Body of pancreas (tissue), 4 donors: ENCODE measurements around the gene MPST.

Experiments
- CTCF ChIP-seq, 7 experiments: fragments of 450-650 bp in 4 of 7; fragments of 200-600 bp in 3 of 7; sonication (generic) in 3 of 7; IDR thresholded peaks; one replicate each; pipeline ENCODE4 v1.5.1; 2016 to 2019; ENCODE audit warnings: antibody characterized with exemption in 7 of 7
- POLR2A ChIP-seq, 3 donors: fragments of 450-650 bp; IDR thresholded peaks; one replicate each; pipeline ENCODE4 v1.6.1; 2016; ENCODE audit warnings: antibody characterized with exemption in 3 of 3, mild to moderate bottlenecking in 2 of 3

GRCh38 chr22:37069319-37069718, 49.8 kb downstream of the MPST start:
- TF ChIP-seq POLR2A (IDR thresholded peaks at IDR 0.05) (no peak), CTCF (IDR thresholded peaks at IDR 0.05) (no peak)
